HL-60/S4 (cell line): Measurements from ENCODE around the gene EVL.
"Not testable (repeated sequence)": the region's sequence is repeated elsewhere in the genome, so short reads cannot be mapped to it uniquely, and the experiment has no call there.

Source experiments
- in situ Hi-C: fragments of 300-500 bp; cut with MboI; formaldehyde crosslinking; loops from 2 replicates; pipeline ENCODE4 v1.14.3; 2022; ENCODE audit warnings: low sequenced_read_pairs

The EVL gene

GRCh38 chr14:100065111-100065871 lies at the start of gene EVL:
Gene EVL, plus strand, starts transcription at chr14:100065422. Its CDS starts 79 bp downstream, at chr14:100065501.
- in situ Hi-C loops = no loop called here

- in situ Hi-C loops = no loop called here
These were observed 47.7 kb upstream of the EVL start for GRCh38 chr14:100017553-100017952.

DNA sequence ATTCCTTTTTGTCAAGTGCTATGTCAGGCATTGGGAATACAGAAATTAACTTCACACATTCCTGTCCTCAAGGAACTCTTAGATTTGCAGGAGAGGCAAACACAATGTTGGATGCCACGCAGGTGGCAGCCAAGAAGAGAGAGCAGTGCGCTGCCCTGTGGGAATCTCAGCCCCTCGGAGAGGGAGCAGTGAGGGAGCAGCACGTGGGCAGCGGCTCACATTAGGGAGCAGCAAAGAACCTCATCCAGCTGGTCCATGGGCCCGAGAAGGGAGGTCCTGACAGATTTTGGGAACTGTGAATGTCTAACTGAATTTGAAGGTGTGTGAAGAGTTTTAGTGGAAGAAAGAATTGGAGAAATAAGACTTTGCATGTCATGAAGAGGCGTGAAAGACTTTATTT lies 47.2 kb upstream of the EVL start:
- in situ Hi-C loops = no loop called here

DNA sequence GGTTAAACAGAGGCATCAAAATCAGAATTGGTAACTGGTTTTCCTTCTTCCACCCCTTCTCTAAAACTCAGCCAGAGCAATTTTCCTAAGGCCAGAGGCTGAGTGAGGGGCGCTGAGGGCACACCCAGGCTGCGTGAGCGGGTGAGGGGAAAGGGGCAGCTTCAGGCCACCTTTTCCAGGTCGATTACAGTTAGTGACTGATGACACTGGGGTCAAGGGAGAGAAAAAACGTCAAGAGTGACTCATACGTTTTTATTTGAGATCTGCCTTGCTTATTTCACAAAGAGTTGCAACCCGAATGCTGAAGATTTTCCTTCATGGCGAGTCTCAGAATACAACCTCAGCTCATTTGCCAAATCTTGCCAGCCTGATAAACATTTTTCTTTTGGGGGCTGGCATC lies 46.7 kb upstream of the EVL start:
- in situ Hi-C loops = no loop called here

DNA sequence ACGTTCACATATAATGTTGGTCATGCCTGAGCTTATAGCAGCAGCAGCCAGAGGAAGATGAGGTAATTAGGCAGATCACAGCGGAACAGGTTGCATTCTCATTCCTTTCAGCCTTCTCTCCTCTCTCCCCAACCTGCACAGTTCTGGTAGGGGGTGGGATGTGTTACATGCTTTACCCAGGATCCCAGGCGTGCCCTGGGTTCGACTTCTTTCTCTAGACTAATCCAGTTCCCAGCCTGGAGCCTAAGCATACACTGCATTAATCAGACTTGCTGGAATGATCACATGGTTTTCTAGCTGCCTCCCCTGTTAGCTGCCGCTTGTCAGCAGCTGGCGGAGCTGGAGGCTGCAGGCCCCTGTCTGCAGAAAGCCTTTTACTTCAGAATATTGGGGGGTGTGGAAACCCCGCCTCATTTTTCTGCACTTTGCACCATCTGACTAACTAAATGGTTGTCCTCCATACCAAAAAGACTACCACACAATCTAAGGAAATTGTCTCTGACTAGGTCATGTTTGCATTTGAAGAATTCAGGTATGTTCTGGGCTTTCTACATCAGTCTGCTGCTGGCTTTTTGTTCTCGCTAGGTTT lies 46.0 kb upstream of the EVL start:
- in situ Hi-C loops = no loop called here

DNA sequence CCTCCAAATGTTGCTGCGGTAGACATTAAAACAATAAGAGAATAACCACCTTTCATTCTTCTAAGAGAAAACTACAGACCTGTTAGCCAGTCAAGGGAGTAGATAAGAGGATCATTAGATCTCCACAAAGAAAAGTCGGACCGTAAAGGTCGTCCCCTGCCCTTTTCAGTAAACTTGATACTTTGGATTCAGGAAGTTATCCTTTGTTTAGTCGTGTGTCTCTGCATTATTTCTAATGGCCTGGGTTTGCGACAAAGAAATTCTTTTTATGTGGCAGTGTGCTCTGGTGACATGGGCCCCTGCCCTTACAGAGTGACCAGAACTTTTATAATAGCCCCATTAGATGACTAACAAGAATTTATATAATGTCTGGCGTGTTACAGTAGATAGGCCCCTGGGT lies 44.6 kb upstream of the EVL start:
- in situ Hi-C loops = no loop called here

GRCh38 chr14:100022772-100023451 lies 42.3 kb upstream of the EVL start:
- in situ Hi-C loops = no loop called here

DNA sequence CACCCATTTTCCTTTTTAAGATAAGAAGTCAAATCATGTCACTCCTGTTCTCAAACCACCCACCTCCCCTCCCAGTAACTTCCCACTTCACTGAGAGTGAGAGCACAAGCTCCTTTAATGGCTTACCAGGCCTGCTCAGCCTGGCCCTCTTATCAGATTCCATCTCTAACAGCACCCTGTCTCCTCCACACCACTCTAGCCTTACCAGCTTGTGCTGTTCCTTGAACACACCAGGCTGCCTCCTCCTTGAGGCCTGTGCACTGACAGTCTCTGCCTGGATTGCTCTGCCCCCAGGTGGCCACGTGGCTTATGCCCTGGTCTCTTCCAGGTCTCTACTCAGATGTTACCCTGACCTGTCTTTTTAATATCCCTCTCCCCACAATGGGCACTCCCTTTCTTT lies 40.1 kb upstream of the EVL start:
- in situ Hi-C loops = no loop called here

GRCh38 chr14:100027771-100028490 lies 37.3 kb upstream of the EVL start:
- in situ Hi-C loops = no loop called here

DNA sequence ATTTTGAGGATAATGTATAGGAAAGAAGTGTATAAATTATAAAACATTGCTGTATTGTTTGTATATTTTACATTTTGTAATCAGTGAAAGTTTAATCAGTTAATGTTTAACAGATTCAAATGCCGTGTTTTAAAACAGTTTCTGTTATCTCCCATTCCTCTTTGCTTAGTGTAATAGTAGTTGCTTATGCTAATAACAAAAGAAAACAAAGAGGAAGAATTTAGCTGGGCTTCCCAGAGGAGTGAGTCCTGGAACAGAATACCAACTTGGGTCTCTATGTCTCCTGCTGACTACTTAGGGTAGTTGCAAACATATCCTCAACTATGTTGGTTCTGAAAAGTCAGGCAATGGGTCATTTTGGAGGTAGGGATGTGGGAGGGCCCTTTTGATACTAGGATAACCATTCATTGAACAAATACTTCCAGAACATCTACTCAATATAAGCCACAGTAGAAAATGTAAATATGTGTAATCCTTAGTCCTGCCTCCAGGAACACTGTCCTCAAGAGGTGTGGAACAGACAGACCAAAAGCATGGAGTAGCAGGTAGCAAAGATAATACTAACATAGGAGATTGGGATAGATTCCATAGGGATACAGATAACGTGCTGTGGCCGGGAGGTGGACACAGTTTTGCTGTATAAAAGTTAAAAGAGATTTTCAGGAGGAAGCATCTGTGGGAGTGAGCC lies 36.1 kb upstream of the EVL start:
- in situ Hi-C loops = no loop called here

DNA sequence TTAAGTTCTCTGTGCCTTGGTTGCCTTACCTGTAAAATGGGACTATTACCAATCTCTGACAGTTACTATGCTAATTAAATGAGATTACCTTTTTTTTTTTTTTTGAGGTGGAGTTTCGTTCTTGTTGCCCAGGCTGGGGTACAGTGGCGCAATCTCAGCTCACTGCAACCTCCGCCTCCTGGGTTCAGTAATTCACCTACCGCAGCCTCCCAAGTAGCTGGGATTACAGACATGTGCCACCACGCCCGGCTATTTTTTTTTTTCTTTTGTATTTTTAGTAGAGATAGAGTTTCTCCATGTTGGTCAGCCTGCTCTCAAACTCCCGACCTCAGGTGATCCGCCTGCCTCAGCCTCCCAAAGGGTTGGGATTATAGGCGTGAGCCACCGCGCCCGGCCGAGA lies 35.2 kb upstream of the EVL start:
- in situ Hi-C loops = not testable (repeated sequence)

DNA sequence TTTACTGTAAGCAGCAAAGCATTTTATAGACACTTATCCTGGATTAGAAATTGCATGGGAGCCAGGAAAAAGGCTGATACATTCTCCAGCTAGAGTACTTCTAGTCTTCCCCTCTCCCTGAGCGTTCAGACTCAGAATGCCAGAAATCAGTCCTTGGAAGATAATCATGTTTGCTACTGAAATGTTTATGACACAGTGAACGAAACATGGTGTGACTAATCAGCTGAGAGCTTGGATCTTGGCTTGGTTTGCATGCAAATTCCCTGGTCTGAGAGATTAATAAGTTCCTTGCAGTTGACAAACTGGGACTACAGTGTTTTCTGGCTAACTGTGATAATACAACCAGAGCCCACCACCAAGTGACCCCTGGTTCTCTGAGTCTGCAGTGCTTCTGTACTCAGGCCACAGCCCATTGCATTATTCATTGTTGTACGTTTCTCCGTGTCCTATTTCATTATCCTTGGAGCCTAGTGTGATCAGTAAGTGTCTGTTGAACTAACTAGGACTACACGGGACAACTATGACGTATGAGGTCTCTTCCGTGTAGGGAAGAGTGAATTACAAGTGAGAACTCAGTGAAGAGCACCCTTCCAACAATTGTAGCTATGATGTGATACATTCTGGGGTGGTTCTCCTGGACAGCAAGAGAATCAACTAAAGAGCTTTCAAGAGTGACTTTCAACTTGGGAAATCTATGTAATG lies 34.6 kb upstream of the EVL start:
- in situ Hi-C loops = no loop called here

DNA sequence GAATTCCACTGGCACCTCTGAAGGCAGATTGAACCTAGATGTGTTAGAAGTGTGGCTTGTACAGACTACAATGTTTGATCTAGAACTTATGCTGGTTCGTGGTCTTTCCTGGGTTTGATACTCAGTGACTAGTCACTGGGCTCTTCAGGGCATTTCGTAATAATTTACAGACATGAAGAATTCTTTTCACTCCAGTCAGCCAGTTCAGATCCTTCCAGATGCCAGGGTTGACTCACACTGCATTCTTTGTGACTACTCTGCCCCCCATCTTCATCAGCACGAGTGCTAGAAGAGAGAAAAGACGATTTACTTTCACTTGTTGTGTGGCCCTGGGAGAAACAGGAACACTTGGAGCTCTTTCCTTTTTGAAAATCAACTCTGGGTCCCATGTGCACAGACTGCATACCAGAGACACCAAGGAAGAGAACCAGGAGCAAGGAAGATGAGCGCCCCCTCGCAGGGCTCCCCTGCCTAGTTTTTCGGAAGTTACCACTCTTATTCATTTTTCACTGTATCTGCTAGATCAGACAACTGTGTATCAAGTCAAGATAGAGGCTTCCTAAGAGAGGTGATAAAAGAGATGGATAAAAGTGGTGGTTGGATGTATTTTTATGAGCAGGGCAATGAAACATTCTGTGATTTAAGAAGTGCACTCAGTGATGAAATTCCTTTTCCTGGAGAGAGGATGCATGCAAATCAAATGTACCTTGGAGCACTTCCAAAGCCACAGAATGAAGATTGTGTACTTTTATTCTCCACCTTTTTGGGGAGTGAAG lies 33.5 kb upstream of the EVL start:
- in situ Hi-C loops = no loop called here

- in situ Hi-C loops = no loop called here
These were observed 32.5 kb upstream of the EVL start for GRCh38 chr14:100032738-100033137.

DNA sequence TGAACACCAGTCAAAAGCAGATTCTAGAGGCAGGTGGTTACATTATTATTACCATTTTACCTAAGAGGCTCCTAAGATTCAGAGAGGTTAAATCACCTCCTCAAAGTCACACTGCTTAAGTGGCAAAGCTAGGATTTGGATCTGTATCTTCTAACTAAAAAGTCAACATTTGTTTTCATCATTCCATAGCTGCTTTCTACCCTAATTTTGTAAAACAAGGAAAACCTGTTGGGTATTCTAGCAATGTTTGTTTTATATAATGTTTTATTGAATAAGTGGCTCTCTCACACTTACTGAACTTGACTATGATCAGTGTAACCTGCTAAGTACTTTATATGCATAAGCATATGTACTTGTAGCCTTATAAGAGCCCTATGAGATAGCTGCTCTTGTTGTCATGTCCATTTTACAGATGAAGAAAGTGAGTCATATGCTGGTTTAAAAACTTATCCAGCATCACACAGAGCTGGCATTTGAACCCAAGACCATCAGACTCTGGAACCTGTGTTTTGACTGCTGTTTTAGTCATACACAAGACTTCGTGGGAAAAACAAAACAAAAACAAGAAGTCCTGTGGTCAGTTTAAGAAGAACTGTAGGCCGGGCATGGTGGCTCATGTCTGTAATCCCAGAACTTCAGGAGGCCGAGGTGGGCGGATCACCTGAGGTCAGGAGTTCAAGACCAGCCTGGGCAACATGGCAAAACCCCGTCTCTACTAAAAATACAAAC lies 31.7 kb upstream of the EVL start:
- in situ Hi-C loops = no loop called here

DNA sequence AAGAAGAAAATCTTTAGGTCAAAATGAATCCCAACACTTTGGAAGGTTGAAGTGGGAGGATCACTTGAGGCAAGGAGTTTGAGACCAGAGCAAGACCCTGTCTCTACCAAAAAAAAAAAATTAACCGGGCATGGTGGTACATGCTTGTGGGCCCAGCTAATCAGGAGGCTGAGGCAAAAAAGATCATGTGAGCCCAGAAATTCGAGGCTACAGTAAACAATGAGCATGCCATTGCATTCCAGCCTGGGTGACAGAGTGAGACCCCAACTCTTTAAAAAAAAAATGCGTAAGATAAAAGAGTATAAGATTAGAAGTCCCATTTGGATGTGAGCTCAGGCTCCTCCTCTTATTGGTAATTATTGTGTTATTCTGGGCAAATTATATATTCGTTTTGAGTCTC lies 30.8 kb upstream of the EVL start:
- in situ Hi-C loops = no loop called here

GRCh38 chr14:100034961-100035500 lies 30.2 kb upstream of the EVL start:
- in situ Hi-C loops = no loop called here

DNA sequence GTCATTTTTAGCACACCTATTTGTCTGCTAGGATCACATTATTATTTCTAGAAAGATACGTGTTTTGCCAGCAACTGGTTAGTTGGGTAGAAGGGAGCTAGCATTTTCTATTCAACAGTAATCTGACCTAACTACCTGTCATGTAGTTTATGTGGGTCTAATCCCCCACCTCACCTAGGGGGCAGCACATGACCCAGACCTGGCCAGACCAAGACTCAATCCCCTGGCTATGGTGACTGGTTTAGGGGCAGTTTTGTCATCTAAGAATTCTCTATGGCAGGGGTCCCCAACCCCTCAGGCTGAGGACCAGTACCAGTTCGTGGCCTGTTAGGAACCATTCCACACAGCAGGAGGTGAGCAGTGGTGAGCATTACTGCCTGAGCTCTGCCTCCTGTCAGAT lies 29.5 kb upstream of the EVL start:
- in situ Hi-C loops = no loop called here

DNA sequence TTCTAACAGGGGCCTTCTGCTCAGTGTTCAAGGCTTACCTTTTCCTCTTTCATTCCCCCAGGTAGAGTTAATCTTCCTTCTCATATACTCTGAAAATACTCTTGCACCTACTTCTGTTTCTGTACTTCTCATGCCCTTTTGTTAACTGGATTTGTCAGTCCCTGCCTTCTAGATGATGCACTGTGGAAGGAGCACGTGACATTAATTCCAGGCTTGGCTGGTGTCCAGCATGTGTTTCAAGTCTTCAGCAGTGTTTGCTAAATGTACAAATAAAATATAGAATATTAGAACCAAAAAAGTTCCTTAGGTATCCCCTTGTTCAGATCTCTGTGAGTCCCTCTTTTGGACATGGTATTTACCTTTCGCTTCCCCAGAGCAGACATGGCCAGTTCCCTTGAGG lies 27.9 kb upstream of the EVL start:
- in situ Hi-C loops = no loop called here
